ENCODE data around the gene TNRC18.
"Not testable (repeated sequence)": the region's sequence is repeated elsewhere in the genome, so short reads cannot be mapped to it uniquely, and the experiment has no call there.

- not testable (repeated sequence) for TF ChIP-seq CTCF, POLR2A (IDR thresholded peaks at IDR 0.05)
These were observed 110.4 kb downstream of the TNRC18 start for GRCh38 chr7:5313076-5313885.

Measured in lower leg skin (tissue), 3 donors.